ENCODE data around the gene PDLIM7. TPM values are rescaled to one million over a fixed set of nuclear protein-coding genes. Genes with fewer than 3 reads are reported as not detected.
A peak's percentile ranks its signal among the peaks of the same experiment; 100 is the strongest.

The PDLIM7 gene
- total RNA-seq, 1 donor from 2014 or later = 38.7 TPM

GRCh38 chr5:177452688-177453638, 44.4 kb downstream of the PDLIM7 start:
- Mint-ChIP-seq H3K27me3 (ENCODE audit: insufficient read depth, low read depth) (peaks cover 25% of the 10 kb centered on the region), H3K27ac (no peak overlapping the region), H3K9me3 (no peaks in the 10 kb centered on the region), H3K4me1 (peaks cover 57% of the 10 kb centered on the region), H3K36me3 (peaks cover 11% of the 10 kb centered on the region), H3K4me3 (peak overlapping the region; percentile 84)
- Histone ChIP-seq H3K36me3 (peaks cover 4% of the 10 kb centered on the region), H3K9ac (no peak overlapping the region), H3K4me2 (peak overlapping the region; percentile 84), H4K20me1 (ENCODE audit: low read depth) (peaks cover 49% of the 10 kb centered on the region), H3K79me2 (ENCODE audit: low read depth) (peaks cover 11% of the 10 kb centered on the region), H3K27ac (no peak overlapping the region), H3K4me1 (peaks cover 15% of the 10 kb centered on the region), H2AFZ (replicated peaks) (no peak overlapping the region), H3K9me3 (ENCODE audit: low read depth) (no peaks in the 10 kb centered on the region), H3K4me3 (no peak overlapping the region), H3K27me3 (no peaks in the 10 kb centered on the region), H3F3A (ENCODE audit: low read depth) (peaks cover 56% of the 10 kb centered on the region)
- TF ChIP-seq EZH2 (IDR thresholded peaks at IDR 0.05) (no peak), CTCF (IDR thresholded peaks at IDR 0.05) (no peak), EZH2phosphoT487 (IDR thresholded peaks at IDR 0.05) (no peak)
- no peak for DNase-seq (ENCODE audit: low spot score)

GRCh38 chr5:177450667-177451424, 46.6 kb downstream of the PDLIM7 start:
- Mint-ChIP-seq H3K27ac (no peak overlapping the region), H3K36me3 (peaks cover 6% of the 10 kb centered on the region), H3K27me3 (ENCODE audit: insufficient read depth, low read depth) (peaks cover 22% of the 10 kb centered on the region), H3K9me3 (no peaks in the 10 kb centered on the region), H3K4me1 (peaks cover 50% of the 10 kb centered on the region), H3K4me3 (no peak overlapping the region)
- H3K27ac ChIP-seq = no peak overlapping the region
- H3K36me3 ChIP-seq = no peaks in the 10 kb centered on the region
- H3K4me2 ChIP-seq = no peak overlapping the region
- H3K79me2 ChIP-seq (ENCODE audit: low read depth) = peaks cover 5% of the 10 kb centered on the region
- DNase-seq (ENCODE audit: low spot score) = no peak
- no peak overlapping the region for H3K9ac ChIP-seq
- H3F3A ChIP-seq (ENCODE audit: low read depth) = peaks cover 52% of the 10 kb centered on the region
- TF ChIP-seq CTCF (IDR thresholded peaks at IDR 0.05) (no peak), EZH2 (IDR thresholded peaks at IDR 0.05) (no peak), EZH2phosphoT487 (IDR thresholded peaks at IDR 0.05) (no peak)
- H3K27me3 ChIP-seq = no peaks in the 10 kb centered on the region
- H2AFZ ChIP-seq (replicated peaks) = no peak overlapping the region
- H3K4me3 ChIP-seq = no peak overlapping the region
- H3K4me1 ChIP-seq = peaks cover 19% of the 10 kb centered on the region
- H4K20me1 ChIP-seq (ENCODE audit: low read depth) = peaks cover 37% of the 10 kb centered on the region
- H3K9me3 ChIP-seq (ENCODE audit: low read depth) = no peaks in the 10 kb centered on the region

GRCh38 chr5:177449140-177450061, 48.0 kb downstream of the PDLIM7 start:
- Histone ChIP-seq H4K20me1 (ENCODE audit: low read depth) (peaks cover 37% of the 10 kb centered on the region), H3F3A (ENCODE audit: low read depth) (peaks cover 50% of the 10 kb centered on the region), H3K79me2 (ENCODE audit: low read depth) (peaks cover 5% of the 10 kb centered on the region), H3K36me3 (no peaks in the 10 kb centered on the region), H3K27me3 (no peaks in the 10 kb centered on the region), H2AFZ (replicated peaks) (no peak overlapping the region), H3K4me1 (peaks cover 22% of the 10 kb centered on the region), H3K27ac (no peak overlapping the region), H3K9ac (no peak overlapping the region), H3K4me2 (no peak overlapping the region), H3K4me3 (no peak overlapping the region), H3K9me3 (ENCODE audit: low read depth) (no peaks in the 10 kb centered on the region)
- H3K4me3 Mint-ChIP-seq = peak overlapping the region; percentile 75
- DNase-seq (ENCODE audit: low spot score) = no peak
- peaks cover 6% of the 10 kb centered on the region for H3K36me3 Mint-ChIP-seq
- H3K4me1 Mint-ChIP-seq = peaks cover 65% of the 10 kb centered on the region
- no peaks in the 10 kb centered on the region for H3K9me3 Mint-ChIP-seq
- peaks cover 30% of the 10 kb centered on the region for H3K27me3 Mint-ChIP-seq (ENCODE audit: insufficient read depth, low read depth)
- no peak overlapping the region for H3K27ac Mint-ChIP-seq
- TF ChIP-seq EZH2 (IDR thresholded peaks at IDR 0.05) = no peak
- no peak for TF ChIP-seq EZH2phosphoT487 (IDR thresholded peaks at IDR 0.05)
- no peak for TF ChIP-seq CTCF (IDR thresholded peaks at IDR 0.05)
